ENCODE measurements around the gene RBCK1.

GRCh38 chr20:432677-433299 is 24.7 kb downstream of the RBCK1 start:
- TF ChIP-seq CTCF (IDR thresholded peaks at IDR 0.05), result no peak
- no peak for TF ChIP-seq POLR2A (IDR thresholded peaks at IDR 0.05)

All from testis (tissue), 2 donors.